HUES48 (cell line): ENCODE measurements around the gene PCED1B.

Experiments used
- H3K27ac ChIP-seq: one replicate; pipeline ENCODE4 v1.7.0; 2013; ENCODE audit warnings: low read depth, low read length, inconsistent platforms
- H3K27me3 ChIP-seq: 2 replicates; pipeline ENCODE4 v1.6.1; 2013; ENCODE audit warnings: mild to moderate bottlenecking, low read length; ENCODE audit not compliant: control insufficient read depth, insufficient read depth
- H3K36me3 ChIP-seq: 2 replicates; pipeline ENCODE4 v1.6.1; 2013; ENCODE audit warnings: low read length; ENCODE audit not compliant: control insufficient read depth, insufficient read depth
- H3K4me1 ChIP-seq: 2 replicates; pipeline ENCODE4 v1.6.1; 2013; ENCODE audit warnings: mild to moderate bottlenecking, low read length; ENCODE audit not compliant: control insufficient read depth, insufficient read depth
- H3K4me3 ChIP-seq: 2 replicates; pipeline ENCODE4 v1.5.1; 2013; ENCODE audit warnings: mild to moderate bottlenecking, low read depth, low read length
- H3K9ac ChIP-seq: 2 replicates; pipeline ENCODE4 v1.6.1; 2013; ENCODE audit warnings: mild to moderate bottlenecking, low read depth, low read length, moderate library complexity
- H3K9me3 ChIP-seq: 2 replicates; pipeline ENCODE4 v1.6.1; 2013; ENCODE audit warnings: low read length; ENCODE audit not compliant: control insufficient read depth, insufficient read depth

PCED1B gene

GRCh38 chr12:47222520-47223030 lies 143.2 kb downstream of the PCED1B start:
- no peaks in the 10 kb centered on the region for H3K27me3 ChIP-seq
- peak overlapping the region; percentile 48; the same call in 1 of the 2 replicates for H3K9ac ChIP-seq
- H3K4me3 ChIP-seq: peak overlapping the region; percentile 34
- no peaks in the 10 kb centered on the region for H3K9me3 ChIP-seq
- H3K27ac ChIP-seq: peak overlapping the region; percentile 99
- peaks cover 48% of the 10 kb centered on the region for H3K4me1 ChIP-seq
- no peaks in the 10 kb centered on the region for H3K36me3 ChIP-seq

GRCh38 chr12:47223031-47223847 lies 143.8 kb downstream of the PCED1B start:
- H3K9me3 ChIP-seq: no peaks in the 10 kb centered on the region
- H3K9ac ChIP-seq: peak overlapping the region; percentile 52; the same call in 1 of the 2 replicates
- no peaks in the 10 kb centered on the region for H3K36me3 ChIP-seq
- peak overlapping the region; percentile 99 for H3K27ac ChIP-seq
- H3K27me3 ChIP-seq: no peaks in the 10 kb centered on the region
- H3K4me3 ChIP-seq: peak overlapping the region; percentile 34
- peaks cover 48% of the 10 kb centered on the region for H3K4me1 ChIP-seq

- H3K9me3 ChIP-seq: no peaks in the 10 kb centered on the region
Observed at GRCh38 chr12:47223848-47224213, 144.4 kb downstream of the PCED1B start.

GRCh38 chr12:47224563-47225133 lies 145.2 kb downstream of the PCED1B start:
- peak overlapping the region; percentile 99 for H3K27ac ChIP-seq
- no peaks in the 10 kb centered on the region for H3K9me3 ChIP-seq
- peak overlapping the region; percentile 52; the same call in 1 of the 2 replicates for H3K9ac ChIP-seq
- H3K36me3 ChIP-seq: no peaks in the 10 kb centered on the region
- H3K4me3 ChIP-seq: 0 out of 2 replicates have a peak overlapping the region, but pooled peaks have one; percentile 34
- no peaks in the 10 kb centered on the region for H3K27me3 ChIP-seq
- H3K4me1 ChIP-seq: peaks cover 44% of the 10 kb centered on the region

More at GRCh38 chr12:47223848-47224213, 144.4 kb downstream of the PCED1B start:
- Histone ChIP-seq H3K4me1 (peaks cover 48% of the 10 kb centered on the region), H3K27ac (peak overlapping the region; percentile 99), H3K36me3 (no peaks in the 10 kb centered on the region), H3K4me3 (peak overlapping the region; percentile 34), H3K27me3 (no peaks in the 10 kb centered on the region), H3K9ac (peak overlapping the region; percentile 52; the same call in 1 of the 2 replicates)

- Histone ChIP-seq H3K36me3 (no peaks in the 10 kb centered on the region), H3K4me3 (no peak overlapping the region), H3K27me3 (no peaks in the 10 kb centered on the region), H3K4me1 (peaks cover 44% of the 10 kb centered on the region), H3K27ac (peak overlapping the region; percentile 99), H3K9ac (no peak overlapping the region), H3K9me3 (no peaks in the 10 kb centered on the region)
Observed at GRCh38 chr12:47225356-47225755, 145.9 kb downstream of the PCED1B start.

GRCh38 chr12:47226199-47226598 lies 146.8 kb downstream of the PCED1B start:
- Histone ChIP-seq H3K27me3 (no peaks in the 10 kb centered on the region), H3K36me3 (no peaks in the 10 kb centered on the region), H3K4me1 (peaks cover 44% of the 10 kb centered on the region), H3K9ac (no peak overlapping the region), H3K9me3 (no peaks in the 10 kb centered on the region), H3K4me3 (no peak overlapping the region), H3K27ac (no peak overlapping the region)

- Histone ChIP-seq H3K9ac (no peak overlapping the region), H3K4me1 (peaks cover 25% of the 10 kb centered on the region), H3K27me3 (no peaks in the 10 kb centered on the region), H3K9me3 (no peaks in the 10 kb centered on the region), H3K36me3 (no peaks in the 10 kb centered on the region), H3K4me3 (no peak overlapping the region), H3K27ac (no peak overlapping the region)
Observed at GRCh38 chr12:47228802-47229201, 149.4 kb downstream of the PCED1B start.

GRCh38 chr12:47231456-47231855 lies 152.0 kb downstream of the PCED1B start:
- H3K4me1 ChIP-seq: peaks cover under 1% of the 10 kb centered on the region; the same call in 1 of the 2 replicates
- H3K9me3 ChIP-seq: no peaks in the 10 kb centered on the region
- H3K27ac ChIP-seq: no peak overlapping the region
- no peaks in the 10 kb centered on the region for H3K36me3 ChIP-seq
- no peak overlapping the region for H3K9ac ChIP-seq
- H3K4me3 ChIP-seq: no peak overlapping the region
- H3K27me3 ChIP-seq: no peaks in the 10 kb centered on the region

- Histone ChIP-seq H3K27ac (no peak overlapping the region), H3K9me3 (no peaks in the 10 kb centered on the region), H3K27me3 (no peaks in the 10 kb centered on the region), H3K4me3 (no peak overlapping the region), H3K4me1 (peaks cover 4% of the 10 kb centered on the region), H3K9ac (no peak overlapping the region), H3K36me3 (no peaks in the 10 kb centered on the region)
Observed at GRCh38 chr12:47234576-47235141, 155.2 kb downstream of the PCED1B start.

- no peak overlapping the region for H3K9ac ChIP-seq
- H3K4me1 ChIP-seq: peaks cover 4% of the 10 kb centered on the region
- no peak overlapping the region for H3K4me3 ChIP-seq
- H3K36me3 ChIP-seq: no peaks in the 10 kb centered on the region
- no peaks in the 10 kb centered on the region for H3K27me3 ChIP-seq
- no peaks in the 10 kb centered on the region for H3K9me3 ChIP-seq
- no peak overlapping the region for H3K27ac ChIP-seq
Observed at GRCh38 chr12:47235258-47236040, 156.0 kb downstream of the PCED1B start.
